Thoracic aorta (tissue), 2 donors: ENCODE data around the gene WDR62. TPM values are rescaled to one million over a fixed set of nuclear protein-coding genes. Genes with fewer than 3 reads are reported as not detected.

Source experiments
- ATAC-seq: fragments of 150-250 bp; one replicate; pipeline ENCODE4 v1.8.0; 2017; ENCODE audit warnings: low read depth; ENCODE audit not compliant: insufficient number of reproducible peaks, low FRiP score
- DNase-seq: peaks from one replicate; pipeline ENCODE4 v3.0.0-alpha.2; 2020; ENCODE audit warnings: low spot score
- H3K27ac ChIP-seq, 2 donors: fragments of 200-600 bp; sonication (generic); 1 replicate in 1 of 2; 2 replicates in 1 of 2; pipeline ENCODE4 v1.5.1; 2016; ENCODE audit warnings: mild to moderate bottlenecking in 2 of 2, moderate library complexity in 2 of 2
- H3K27me3 ChIP-seq: fragments of 200-600 bp; sonication (generic); replicated peaks from 2 replicates; pipeline ENCODE4 v1.6.0; 2016; ENCODE audit warnings: mild to moderate bottlenecking; ENCODE audit not compliant: insufficient read depth
- H3K36me3 ChIP-seq: fragments of 200-600 bp; sonication (generic); one replicate; pipeline ENCODE4 v1.5.1; 2016
- H3K4me1 ChIP-seq, 2 donors: fragments of 200-600 bp; sonication (generic); 1 replicate in 1 of 2; 2 replicates in 1 of 2; pipeline versions ENCODE4 v1.5.1 to v1.6.0; 2016; ENCODE audit warnings: low read depth in 2 of 2, mild to moderate bottlenecking in 1 of 2; ENCODE audit not compliant: control insufficient read depth in 1 of 2
- H3K4me3 ChIP-seq: fragments of 200-600 bp; sonication (generic); 2 replicates; pipeline ENCODE4 v1.5.1; 2016; ENCODE audit warnings: mild to moderate bottlenecking
- H3K9me3 ChIP-seq: fragments of 200-600 bp; sonication (generic); 2 replicates; pipeline ENCODE4 v1.5.1; 2016
- total RNA-seq, 2 donors: library from RNA; depleted of rRNA; stranded (reverse); fragments of >200 nt; gene quantifications; one replicate each; pipeline versions ENCODE4 v1.1.0 to v1.2.3, GENCODE V29; 2016
- TF ChIP-seq, protein P1 (sequence below): fragments of 200-600 bp; sonication (generic); IDR thresholded peaks from one replicate; pipeline ENCODE4 v1.5.1; 2019; ENCODE audit warnings: antibody characterized with exemption

The WDR62 gene
- total RNA-seq, 2 donors from 2014 or later, result 0.99 to 1.2 TPM

DNA sequence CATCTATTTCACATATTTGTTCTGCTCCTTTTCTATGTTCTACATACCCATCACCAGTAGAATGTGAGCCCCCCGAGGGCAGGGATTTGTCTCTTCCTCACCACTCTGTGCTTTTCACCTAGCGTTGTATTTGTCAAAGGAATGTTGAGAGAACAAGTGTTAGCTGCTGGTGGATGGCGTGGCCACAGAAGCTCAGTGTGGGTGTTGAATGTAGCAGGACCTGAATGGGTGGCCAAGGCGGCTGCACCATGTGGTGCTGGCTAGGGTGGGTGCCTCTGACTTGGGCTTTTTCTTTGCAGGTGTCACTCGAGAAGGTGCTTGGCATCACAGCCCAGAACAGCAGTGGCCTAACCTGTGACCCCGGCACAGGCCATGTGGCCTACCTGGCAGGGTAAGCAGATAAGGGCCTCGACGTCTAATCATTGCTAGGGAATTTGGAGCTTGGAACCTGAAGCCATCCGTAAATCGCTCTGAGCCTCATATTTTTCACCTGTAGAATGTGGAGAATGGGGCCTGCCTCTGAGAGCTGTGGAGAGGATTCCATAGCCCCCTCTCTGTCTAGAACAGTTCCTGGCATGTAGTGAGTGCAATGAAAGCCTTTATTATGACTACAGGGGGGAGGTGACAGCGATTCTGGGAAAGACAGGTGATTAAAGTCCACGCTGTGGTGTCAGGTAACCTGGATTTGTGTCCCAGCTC is 3.9 kb downstream of the WDR62 start:
- TF ChIP-seq, protein P1, sequence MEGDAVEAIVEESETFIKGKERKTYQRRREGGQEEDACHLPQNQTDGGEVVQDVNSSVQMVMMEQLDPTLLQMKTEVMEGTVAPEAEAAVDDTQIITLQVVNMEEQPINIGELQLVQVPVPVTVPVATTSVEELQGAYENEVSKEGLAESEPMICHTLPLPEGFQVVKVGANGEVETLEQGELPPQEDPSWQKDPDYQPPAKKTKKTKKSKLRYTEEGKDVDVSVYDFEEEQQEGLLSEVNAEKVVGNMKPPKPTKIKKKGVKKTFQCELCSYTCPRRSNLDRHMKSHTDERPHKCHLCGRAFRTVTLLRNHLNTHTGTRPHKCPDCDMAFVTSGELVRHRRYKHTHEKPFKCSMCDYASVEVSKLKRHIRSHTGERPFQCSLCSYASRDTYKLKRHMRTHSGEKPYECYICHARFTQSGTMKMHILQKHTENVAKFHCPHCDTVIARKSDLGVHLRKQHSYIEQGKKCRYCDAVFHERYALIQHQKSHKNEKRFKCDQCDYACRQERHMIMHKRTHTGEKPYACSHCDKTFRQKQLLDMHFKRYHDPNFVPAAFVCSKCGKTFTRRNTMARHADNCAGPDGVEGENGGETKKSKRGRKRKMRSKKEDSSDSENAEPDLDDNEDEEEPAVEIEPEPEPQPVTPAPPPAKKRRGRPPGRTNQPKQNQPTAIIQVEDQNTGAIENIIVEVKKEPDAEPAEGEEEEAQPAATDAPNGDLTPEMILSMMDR, result no peak
- no peaks in the 10 kb centered on the region for H3K27me3 ChIP-seq
- H3K36me3 ChIP-seq, result no peaks in the 10 kb centered on the region
- no peak overlapping the region for H3K4me3 ChIP-seq
- DNase-seq (no peak), ATAC-seq (no peak)
- no peak overlapping the region for H3K27ac ChIP-seq
- no peaks in the 10 kb centered on the region for H3K9me3 ChIP-seq
- H3K4me1 ChIP-seq, result peaks cover 6 to 10% of the 10 kb centered on the region in 2 donors

DNA sequence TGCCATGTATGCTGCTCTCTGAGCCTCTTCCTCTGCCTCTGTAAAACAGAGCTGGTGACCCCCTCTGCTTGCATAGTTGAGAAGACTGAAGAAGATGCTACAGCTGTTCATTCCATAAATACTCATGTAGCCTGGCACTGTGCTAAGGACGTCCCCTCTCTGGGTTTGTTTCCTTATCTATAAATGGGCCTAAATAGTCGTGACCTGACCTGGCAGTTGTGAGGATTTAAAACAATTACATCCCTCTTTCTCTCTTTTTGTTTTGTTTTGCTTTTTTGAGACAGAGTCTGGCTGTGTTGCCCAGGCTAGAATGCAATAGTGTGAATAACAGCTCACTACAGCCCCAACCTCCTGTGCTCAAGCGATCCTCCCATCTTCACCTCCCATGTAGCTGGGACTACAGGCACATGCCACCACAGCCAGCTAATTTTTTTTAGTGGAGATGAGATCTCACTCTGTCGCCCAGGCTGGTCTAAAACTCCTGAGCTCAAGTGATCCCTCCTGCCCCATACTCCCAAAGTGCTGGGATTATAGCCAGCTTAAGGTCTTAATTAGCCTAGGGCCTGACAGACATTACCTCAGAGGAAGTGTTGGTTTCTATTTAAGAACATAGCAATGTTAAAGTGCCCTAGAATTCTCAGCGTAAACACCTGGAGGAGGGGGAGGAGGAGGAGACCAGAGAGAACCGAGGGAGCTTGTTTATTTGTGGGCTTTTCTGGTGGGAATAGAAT is 4.6 kb downstream of the WDR62 start:
- Histone ChIP-seq H3K4me1 (peaks cover 6 to 10% of the 10 kb centered on the region in 2 donors), H3K27me3 (no peaks in the 10 kb centered on the region), H3K4me3 (no peak overlapping the region), H3K36me3 (no peaks in the 10 kb centered on the region), H3K27ac (no peak overlapping the region), H3K9me3 (no peaks in the 10 kb centered on the region)
- no peak for DNase-seq
- ATAC-seq, result no peak
- TF ChIP-seq, protein P1, result no peak

DNA sequence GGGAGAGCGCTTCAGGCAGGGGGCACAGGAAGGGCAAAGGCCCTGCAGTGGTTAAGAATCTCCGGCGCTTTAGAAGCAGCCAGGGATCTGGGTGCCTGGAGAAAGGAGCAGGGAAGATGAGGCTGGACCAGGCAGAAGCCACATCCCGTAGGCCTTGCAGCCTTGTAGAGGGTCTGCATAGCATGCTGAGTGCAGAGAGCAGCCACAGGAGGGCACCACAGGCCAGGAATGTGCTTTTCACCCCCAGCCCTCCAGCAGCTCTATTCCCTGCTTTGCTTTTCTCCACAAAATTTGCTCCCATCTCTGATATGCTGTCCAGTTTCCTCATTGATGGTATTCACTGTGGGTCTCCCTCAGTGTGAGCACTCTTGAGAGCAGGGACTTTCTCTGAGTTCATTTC is 5.7 kb downstream of the WDR62 start:
- Histone ChIP-seq H3K36me3 (no peaks in the 10 kb centered on the region), H3K4me1 (peaks cover 2 to 4% of the 10 kb centered on the region in 2 donors), H3K9me3 (no peaks in the 10 kb centered on the region), H3K27ac (no peak overlapping the region), H3K4me3 (no peak overlapping the region), H3K27me3 (no peaks in the 10 kb centered on the region)
- ATAC-seq (no peak), DNase-seq (no peak)
- TF ChIP-seq, protein P1, result no peak

DNA sequence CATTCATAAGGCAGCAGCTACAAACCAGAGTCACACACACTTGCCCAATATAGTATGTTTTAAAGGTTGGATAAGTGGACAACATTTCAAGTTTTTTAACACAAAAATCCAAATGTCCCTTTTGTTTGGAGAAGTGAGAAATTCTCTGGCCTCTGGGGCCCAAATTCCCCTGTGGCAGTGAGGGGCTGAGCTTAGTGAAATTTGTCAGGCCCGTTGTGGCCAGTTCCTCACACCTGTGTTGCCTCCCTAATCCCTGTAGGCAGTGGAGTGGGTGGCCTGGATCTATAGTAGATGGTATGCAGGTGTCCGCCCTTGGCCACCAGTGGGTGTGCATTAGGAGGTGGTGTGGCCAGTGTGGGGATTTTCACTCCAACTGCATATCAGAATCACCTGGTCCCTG is 6.7 kb downstream of the WDR62 start:
- no peaks in the 10 kb centered on the region for H3K36me3 ChIP-seq
- TF ChIP-seq, protein P1, result no peak
- no peak overlapping the region for H3K27ac ChIP-seq
- no peak overlapping the region for H3K4me3 ChIP-seq
- H3K4me1 ChIP-seq, result no peaks in the 10 kb centered on the region
- no peaks in the 10 kb centered on the region for H3K9me3 ChIP-seq
- ATAC-seq (no peak), DNase-seq (no peak)
- H3K27me3 ChIP-seq, result no peaks in the 10 kb centered on the region

DNA sequence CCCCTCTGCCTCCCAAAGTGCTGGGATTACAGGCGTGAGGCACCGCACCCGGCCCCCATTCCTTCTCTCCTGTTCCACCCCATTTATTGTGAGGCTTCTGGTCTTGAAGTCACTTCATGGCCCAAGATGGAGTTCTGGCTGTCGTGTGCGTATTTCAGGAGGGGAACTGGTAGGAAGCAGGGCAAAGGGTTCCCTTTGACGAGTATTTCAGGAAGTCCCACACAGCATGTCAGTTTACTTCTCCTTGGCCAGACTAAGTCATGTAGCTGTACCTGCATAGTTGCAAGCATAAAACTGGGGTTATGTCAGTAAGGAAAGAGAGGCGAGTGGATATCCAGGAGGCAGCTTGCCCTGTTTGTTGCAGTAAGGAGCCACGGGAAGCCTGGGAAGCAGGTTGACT is 10.1 kb downstream of the WDR62 start:
- Histone ChIP-seq H3K9me3 (no peaks in the 10 kb centered on the region), H3K36me3 (no peaks in the 10 kb centered on the region), H3K27me3 (no peaks in the 10 kb centered on the region), H3K4me3 (no peak overlapping the region), H3K4me1 (no peaks in the 10 kb centered on the region), H3K27ac (no peak overlapping the region)
- no peak for ATAC-seq
- TF ChIP-seq, protein P1, result no peak
- no peak for DNase-seq
